ENCODE measurements around the gene ANO4.

Gene ANO4

GRCh38 chr12:100801320-100801719 lies 6.7 kb downstream of the ANO4 start:
- DNase-seq (ENCODE audit: low spot score), result no peak

- DNase-seq (ENCODE audit: low spot score), result no peak
Measured at GRCh38 chr12:100808777-100809176, 14.2 kb downstream of the ANO4 start.

DNA sequence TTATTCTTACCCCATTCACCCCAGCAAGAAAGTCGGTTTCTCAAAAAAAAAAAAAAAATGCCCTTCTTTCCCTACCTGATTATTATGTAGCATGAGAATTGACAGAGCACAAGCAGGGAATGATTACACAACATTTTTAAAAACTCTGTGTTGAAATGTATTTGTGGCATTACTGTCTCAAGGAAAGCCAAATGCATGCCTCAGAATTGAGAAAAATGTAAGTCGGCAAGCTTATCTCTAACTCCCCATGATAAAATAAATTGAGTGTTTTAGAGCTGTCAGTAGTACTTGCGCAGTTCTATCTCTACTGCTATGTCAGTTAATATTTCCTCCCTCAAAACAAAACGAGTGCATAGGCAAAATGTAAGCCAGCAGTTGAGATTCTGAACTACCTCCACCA lies 25.7 kb downstream of the ANO4 start:
- no peak for DNase-seq (ENCODE audit: low spot score)

DNA sequence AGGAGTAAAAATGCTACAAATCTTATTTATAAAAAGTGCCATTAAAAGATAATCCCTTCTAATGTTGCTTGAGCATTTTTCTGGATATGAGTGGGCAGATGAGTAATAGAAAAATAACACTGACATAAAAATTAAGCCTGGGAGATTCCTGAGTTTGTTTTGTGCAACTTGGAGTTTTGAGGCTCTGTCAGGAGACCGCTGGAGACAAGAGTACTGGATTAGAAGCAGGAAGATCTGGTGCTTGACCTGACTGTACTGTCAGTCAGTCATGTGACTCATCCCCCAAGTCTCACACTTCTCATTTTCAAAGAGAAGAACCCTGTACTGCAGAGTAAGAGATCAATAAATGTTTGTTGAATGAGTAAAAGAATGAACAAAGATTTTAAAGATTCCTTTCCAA lies 29.4 kb downstream of the ANO4 start:
- DNase-seq (ENCODE audit: low spot score), result no peak

DNA sequence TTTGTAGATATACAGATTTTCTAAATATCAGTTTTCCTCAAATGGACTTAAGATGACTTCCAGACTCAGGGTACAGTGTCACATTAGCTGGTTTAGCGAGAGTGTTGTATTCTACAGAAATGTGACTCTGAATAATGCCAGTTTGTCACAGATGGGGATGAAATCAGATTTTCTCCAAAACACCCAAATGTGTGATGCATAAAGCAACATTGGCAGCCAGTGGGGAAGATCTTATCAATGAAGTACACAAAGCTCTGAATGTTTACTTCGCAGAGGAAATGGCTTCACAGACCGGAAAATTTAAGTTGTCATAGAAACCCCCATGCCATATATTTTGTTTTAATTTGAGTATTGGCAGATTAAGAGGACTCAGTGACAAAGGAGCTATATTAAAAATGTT lies 29.9 kb downstream of the ANO4 start:
- no peak for DNase-seq (ENCODE audit: low spot score)

DNA sequence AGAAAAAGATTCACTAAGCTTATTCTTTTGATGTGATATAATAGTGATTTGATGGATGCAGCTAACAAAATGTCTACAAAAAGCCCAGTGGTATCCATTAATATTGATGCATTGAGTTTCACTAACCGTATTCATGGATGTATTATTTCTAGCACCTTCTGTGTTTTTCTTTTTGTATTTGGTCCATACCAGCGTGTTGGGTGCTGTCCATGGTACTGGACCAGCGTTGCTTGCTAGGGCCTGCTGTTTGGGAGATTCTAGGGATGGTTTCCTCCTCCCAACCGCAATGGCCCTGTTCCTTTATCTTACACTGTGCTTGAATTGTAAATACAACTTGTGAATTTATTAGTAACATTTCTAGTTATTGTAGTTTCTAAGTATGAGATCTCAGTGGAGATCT lies 31.7 kb downstream of the ANO4 start:
- no peak for DNase-seq (ENCODE audit: low spot score)

GRCh38 chr12:100827901-100828520 lies 33.4 kb downstream of the ANO4 start:
- peak; percentile 7 for DNase-seq (ENCODE audit: low spot score)

DNA sequence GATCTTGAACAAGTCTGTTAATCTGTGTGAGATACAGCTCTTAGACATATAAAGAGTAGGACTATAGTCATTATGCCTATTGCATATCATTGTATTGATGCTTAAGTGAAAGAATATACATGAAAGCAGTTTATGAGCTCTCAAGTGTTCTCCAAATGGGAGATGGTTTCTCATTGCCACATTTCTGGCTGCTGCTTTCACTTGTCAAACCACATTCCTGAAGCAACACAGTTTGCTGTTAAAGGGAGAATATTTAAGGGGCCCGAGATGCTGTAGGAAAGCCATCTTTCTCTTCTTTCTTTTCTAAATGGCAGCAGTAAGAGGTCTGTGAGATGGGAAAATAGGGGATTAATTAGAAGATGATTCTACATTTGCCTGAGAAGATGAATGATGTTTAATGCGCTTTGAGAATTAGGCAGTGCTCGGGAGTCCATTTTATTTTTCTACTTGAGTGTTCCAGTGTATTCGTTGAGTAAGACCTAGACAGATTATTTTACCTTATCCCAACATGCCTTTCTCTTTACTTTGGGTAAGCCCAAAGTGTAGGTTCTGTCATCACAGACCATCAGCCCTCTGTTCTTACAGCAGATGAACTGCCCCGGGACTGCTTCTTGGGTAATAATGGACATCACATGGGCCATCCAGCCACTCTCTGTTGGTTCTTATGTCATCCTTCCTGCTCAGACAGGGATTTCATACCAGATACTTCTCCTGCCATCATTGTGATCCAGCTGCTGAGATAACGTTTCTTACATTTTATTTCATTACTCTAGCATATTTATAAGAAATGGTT lies 35.6 kb downstream of the ANO4 start:
- no peak for DNase-seq (ENCODE audit: low spot score)

- no peak for DNase-seq (ENCODE audit: low spot score)
Measured at GRCh38 chr12:100833282-100833681, 38.7 kb downstream of the ANO4 start.

GRCh38 chr12:100840748-100841147 lies 46.2 kb downstream of the ANO4 start:
- no peak for DNase-seq (ENCODE audit: low spot score)

DNA sequence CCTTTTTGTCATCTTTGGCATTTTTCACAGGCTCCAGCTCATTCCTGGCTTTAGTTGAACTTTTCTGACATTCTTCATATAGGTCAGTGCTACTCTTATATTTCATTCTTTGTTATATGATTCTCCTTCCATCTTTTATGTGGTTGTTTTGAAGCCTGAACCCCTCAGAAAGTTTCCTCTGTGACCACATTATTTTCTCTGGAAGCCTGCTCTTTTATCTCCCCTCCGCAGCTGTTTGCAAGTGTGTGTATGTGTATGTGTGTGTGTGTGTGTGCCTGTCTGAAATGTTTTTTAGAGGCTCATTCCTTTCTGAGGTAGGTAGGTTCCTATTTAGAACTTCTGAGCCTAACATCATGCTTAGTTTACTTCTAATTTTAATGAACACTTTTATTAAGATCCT lies 47.6 kb downstream of the ANO4 start:
- DNase-seq (ENCODE audit: low spot score), result no peak

DNA sequence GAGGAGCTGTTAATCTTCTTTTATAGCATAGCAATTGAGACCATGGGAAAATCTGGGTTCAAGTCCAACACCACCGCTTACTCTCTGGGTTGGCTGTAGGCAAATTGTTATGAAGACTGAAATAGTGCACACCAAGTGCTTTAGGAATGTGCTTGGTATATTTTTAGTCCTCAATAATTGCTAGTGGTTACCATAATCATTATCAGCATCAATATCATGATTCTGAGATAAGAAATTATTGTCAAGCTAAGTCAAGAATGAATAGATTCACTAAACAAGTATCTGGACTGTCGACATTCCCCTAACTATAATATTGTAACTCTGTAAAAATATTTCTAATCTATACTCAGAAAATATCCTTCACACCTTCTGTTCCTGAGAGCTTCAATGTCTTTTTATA lies 48.5 kb downstream of the ANO4 start:
- no peak for DNase-seq (ENCODE audit: low spot score)

- DNase-seq (ENCODE audit: low spot score), result no peak
Measured at GRCh38 chr12:100845095-100845494, 50.5 kb downstream of the ANO4 start.

- no peak for DNase-seq (ENCODE audit: low spot score)
Measured at GRCh38 chr12:100851637-100852036, 57.1 kb downstream of the ANO4 start.

DNA sequence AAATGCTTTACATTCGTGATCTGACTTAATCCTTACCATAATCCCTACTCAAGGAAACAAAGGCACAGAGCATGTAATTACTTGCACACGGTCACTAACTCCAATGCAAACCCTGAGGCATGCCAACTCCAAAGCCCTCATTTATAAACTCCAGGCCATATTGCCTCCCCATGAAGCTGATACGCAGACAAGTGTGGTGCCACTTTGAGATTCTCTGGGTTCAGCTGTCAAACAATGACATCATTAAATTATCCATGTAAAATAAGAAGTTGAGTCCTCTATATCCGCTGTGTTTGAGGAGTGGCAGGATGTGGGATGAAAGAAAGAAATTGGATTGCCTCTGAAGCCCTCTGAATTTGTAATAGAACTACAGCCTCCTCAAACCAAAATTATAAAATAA lies 62.8 kb downstream of the ANO4 start:
- no peak for DNase-seq (ENCODE audit: low spot score)

DNA sequence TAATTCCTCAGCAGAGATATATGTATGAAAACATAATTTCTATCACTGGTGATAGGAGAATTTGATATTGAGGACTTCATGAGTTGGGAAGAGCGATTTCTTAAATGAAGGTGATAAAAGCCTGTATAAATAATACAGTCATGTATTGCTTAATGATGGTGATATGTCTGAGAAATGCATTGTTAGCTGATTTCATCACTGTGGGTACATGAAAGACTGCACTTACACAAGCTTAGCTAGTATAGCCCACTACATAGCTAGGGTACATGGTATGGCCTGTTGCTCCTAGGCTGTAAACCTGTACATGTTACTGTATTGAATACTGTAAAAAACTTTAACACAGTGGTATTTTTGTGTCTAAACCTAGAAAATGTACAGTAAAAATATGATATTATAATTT lies 63.4 kb downstream of the ANO4 start:
- DNase-seq (ENCODE audit: low spot score), result no peak

DNA sequence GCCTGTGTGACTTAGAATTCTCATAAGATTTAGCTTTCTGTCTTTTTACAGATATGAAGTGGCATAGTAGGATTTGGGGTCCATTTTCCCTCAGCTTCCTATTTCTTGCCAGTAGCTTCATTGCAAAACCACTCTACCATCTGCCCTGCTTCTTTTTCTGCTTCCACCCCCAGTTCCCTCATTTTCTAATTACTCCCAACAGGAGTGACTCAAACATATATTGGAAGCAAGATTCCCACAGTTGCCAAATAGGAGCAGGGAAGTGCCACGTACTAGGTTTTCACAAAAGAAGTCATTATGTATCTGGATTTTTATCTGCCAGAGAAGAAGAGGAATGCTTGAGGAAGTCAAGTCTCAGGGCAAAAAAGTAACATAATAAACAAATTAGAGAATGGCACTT lies 64.1 kb downstream of the ANO4 start:
- no peak for DNase-seq (ENCODE audit: low spot score)

DNA sequence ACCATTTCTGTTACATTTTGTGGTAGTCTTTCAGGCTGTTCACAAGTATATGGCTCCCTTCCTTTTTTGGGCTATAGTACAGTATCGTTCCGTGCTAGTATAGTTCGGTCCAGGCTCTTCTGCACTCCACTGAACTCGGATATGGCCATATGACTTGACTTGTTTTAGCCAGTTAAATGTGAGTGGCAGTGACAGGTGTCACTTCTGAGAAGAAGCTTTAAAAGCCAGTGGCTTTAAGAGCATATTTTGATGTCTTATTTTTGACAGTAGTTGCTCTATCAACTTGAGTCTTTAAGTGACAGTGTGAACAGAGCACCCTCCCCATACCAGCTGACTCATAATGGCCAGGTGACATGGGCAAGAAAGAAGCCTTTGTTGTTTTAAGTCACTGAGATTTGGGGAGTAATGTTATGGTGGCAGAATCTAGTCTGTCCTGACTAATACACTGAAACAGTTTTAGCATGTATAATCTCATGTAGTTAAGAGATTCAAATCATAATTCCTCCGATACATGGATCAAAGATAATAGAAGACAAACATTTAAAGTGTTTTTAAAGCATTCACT lies 64.6 kb downstream of the ANO4 start:
- no peak for DNase-seq (ENCODE audit: low spot score)

DNA sequence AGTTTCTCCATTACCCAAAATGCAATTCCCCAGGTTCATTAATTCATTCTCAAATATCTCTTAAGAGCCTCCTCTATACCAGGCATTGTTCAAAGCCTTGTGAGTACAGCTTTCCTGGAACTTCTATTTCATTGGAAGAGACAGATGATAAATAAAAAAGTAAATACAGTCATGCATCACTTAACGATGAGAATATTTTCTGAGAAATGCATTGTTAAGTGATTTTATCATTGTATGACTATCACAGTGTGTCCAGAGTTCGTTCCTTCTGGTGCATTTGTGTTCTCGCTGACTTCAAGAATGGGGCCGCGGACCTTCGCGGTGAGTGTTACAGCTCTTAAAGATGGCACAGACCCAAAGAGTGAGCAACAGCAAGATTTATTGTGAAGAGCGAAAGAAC lies 66.0 kb downstream of the ANO4 start:
- DNase-seq (ENCODE audit: low spot score), result no peak

DNA sequence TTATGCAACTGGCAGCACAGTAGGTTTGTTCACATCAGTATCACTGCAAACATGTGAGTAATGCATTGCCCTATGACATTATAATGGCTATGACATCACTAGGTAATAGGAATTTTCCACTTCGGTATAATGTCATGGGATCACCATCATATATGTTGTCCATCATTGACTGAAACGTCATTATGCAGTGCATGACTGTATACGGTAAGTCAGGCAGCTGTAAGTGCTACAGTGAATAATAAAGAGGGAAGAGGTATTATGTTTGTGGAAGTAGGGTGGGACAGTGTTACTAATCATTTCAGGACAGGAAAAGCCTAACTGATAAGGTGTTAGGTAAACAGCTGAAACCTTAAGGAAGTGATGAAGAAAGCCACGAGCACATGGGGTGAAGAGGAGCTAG lies 68.1 kb downstream of the ANO4 start:
- DNase-seq (ENCODE audit: low spot score), result no peak

DNA sequence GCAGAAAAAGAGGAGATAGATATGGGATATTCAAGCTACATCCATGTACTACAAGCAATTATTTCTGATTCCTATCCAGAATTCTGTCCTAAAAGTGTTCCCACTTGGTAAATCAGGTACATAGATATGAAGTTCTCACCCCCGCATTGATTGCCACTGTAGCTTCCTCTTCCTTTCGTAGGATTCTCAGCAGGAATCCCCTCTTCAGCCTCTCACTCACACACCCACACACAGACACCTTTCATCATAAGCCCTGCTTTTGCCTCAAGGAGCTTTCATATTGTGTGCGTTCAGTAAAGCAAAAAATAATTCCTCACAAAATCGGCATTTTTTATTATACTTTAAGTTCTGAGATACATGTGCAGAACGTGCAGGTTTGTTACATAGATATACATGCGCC lies 69.8 kb downstream of the ANO4 start:
- no peak for DNase-seq (ENCODE audit: low spot score)

- DNase-seq (ENCODE audit: low spot score), result no peak
Measured at GRCh38 chr12:100867639-100868393, 73.2 kb downstream of the ANO4 start.

- no peak for DNase-seq (ENCODE audit: low spot score)
Measured at GRCh38 chr12:100868487-100868886, 73.9 kb downstream of the ANO4 start.

Measured in SK-N-DZ (cell line).